Activated CD4-positive, alpha-beta T cell treated with anti-CD3 and anti-CD28 coated beads for 36 hours (primary cell): ENCODE data around the gene MCM9. TPM values are rescaled to one million over a fixed set of nuclear protein-coding genes. Genes with fewer than 3 reads are reported as not detected.

Experiments
- ATAC-seq: fragments of 200-7000 bp; cut with Tn5 transposase; one replicate; pipeline ENCODE4 v1.10.0; 2021; ENCODE audit warnings: mild to moderate bottlenecking, moderate library complexity
- CTCF ChIA-PET: fragments of 350-600 bp; sonication (Branson Sonifier 250); formaldehyde crosslinking; loops from one replicate; lab custom pipeline; 2021; ENCODE audit warnings: antibody characterized with exemption; lab: Charles Lee
- POLR2A ChIA-PET: fragments of 350-600 bp; sonication (Branson Sonifier 250); formaldehyde crosslinking; loops from one replicate; lab custom pipeline; 2021; ENCODE audit warnings: antibody characterized with exemption, inconsistent platforms; lab: Charles Lee
- DNase-seq: peaks from one replicate; pipeline ENCODE4 v3.0.0-alpha.2; 2020
- H3K27ac Mint-ChIP-seq: one replicate; pipeline ENCODE4 v1.8.0; 2021; ENCODE audit warnings: mixed read lengths
- H3K27me3 Mint-ChIP-seq: one replicate; pipeline ENCODE4 v1.8.0; 2021; ENCODE audit warnings: mixed read lengths
- H3K36me3 Mint-ChIP-seq: one replicate; pipeline ENCODE4 v1.8.0; 2021; ENCODE audit warnings: low read depth, mixed read lengths
- H3K4me1 Mint-ChIP-seq: one replicate; pipeline ENCODE4 v1.8.0; 2021; ENCODE audit warnings: mixed read lengths
- H3K4me3 Mint-ChIP-seq: one replicate; pipeline ENCODE4 v1.8.0; 2021; ENCODE audit warnings: mild to moderate bottlenecking, moderate library complexity, mixed read lengths
- H3K9me3 Mint-ChIP-seq: one replicate; pipeline ENCODE4 v1.8.0; 2021; ENCODE audit warnings: low read depth, mixed read lengths
- intact Hi-C, 2 experiments: fragments of 100-400 bp; cut with DNase I in 1 of 2; cut with micrococcal nuclease in 1 of 2; formaldehyde crosslinking; loops; one replicate each; pipeline versions ENCODE4 v1.14.2 to v1.15.1; 2022 to 2024; cut with DNase I, micrococcal nuclease
- total RNA-seq, 2 experiments: library from RNA; stranded (reverse); gene quantifications; one replicate each; pipeline ENCODE4 v1.2.3, GENCODE V29; 2021

Gene MCM9
- total RNA-seq, 2 experiments from 2014 or later, result 17.0 to 17.2 TPM

- Mint-ChIP-seq H3K9me3 (no peaks in the 10 kb centered on the region), H3K4me3 (no peak overlapping the region), H3K36me3 (peaks cover 55% of the 10 kb centered on the region), H3K4me1 (peaks cover 51% of the 10 kb centered on the region), H3K27ac (peak overlapping the region; percentile 75), H3K27me3 (no peaks in the 10 kb centered on the region)
- ATAC-seq (peak; percentile 45), DNase-seq (no peak)
- ChIA-PET CTCF (interaction anchor here (5.8 kb wide), 1 partner anchor 9 kb away, joined by 32 read pairs; no protein-coding TSS in a partner anchor), POLR2A (interaction anchor here (0.6 kb wide), 1 partner anchor 303 kb away, joined by 3 read pairs; no protein-coding TSS in a partner anchor)
- intact Hi-C loops, result no loop called here
Measured at GRCh38 chr6:118905851-118906250, 29.1 kb downstream of the MCM9 start.

- no peak overlapping the region for H3K4me3 Mint-ChIP-seq
- H3K4me1 Mint-ChIP-seq, result peaks cover 59% of the 10 kb centered on the region
- no peak overlapping the region for H3K27ac Mint-ChIP-seq
Measured at GRCh38 chr6:118905084-118905483, 29.9 kb downstream of the MCM9 start.

GRCh38 chr6:118903691-118904090, 31.3 kb downstream of the MCM9 start:
- no peak for ATAC-seq
- no peaks in the 10 kb centered on the region for H3K9me3 Mint-ChIP-seq
- H3K4me3 Mint-ChIP-seq, result no peak overlapping the region
- DNase-seq, result no peak
- H3K27ac Mint-ChIP-seq, result peak overlapping the region; percentile 42
- CTCF ChIA-PET, result interaction anchor here (0.6 to 1.4 kb wide), 4 partner anchors 10 to 194 kb away, joined by 3 to 5 read pairs (median 4); partner anchors contain the start of gene ASF1A
- H3K4me1 Mint-ChIP-seq, result peaks cover 72% of the 10 kb centered on the region
- intact Hi-C loops, result no loop called here
- POLR2A ChIA-PET, result no interaction called here
- H3K27me3 Mint-ChIP-seq, result no peaks in the 10 kb centered on the region
- H3K36me3 Mint-ChIP-seq, result peaks cover 56% of the 10 kb centered on the region

More at GRCh38 chr6:118905084-118905483, 29.9 kb downstream of the MCM9 start:
- DNase-seq (no peak), ATAC-seq (peak; percentile 30)
- intact Hi-C loops, result no loop called here
- no peaks in the 10 kb centered on the region for H3K27me3 Mint-ChIP-seq
- CTCF ChIA-PET, result interaction anchor here (1.2 to 5.8 kb wide), 3 partner anchors 8 to 104 kb away, joined by 4 to 32 read pairs (median 5); no protein-coding TSS in a partner anchor
- H3K36me3 Mint-ChIP-seq, result peaks cover 54% of the 10 kb centered on the region
- H3K9me3 Mint-ChIP-seq, result no peaks in the 10 kb centered on the region
- POLR2A ChIA-PET, result no interaction called here

GRCh38 chr6:118903138-118903537, 31.8 kb downstream of the MCM9 start:
- Mint-ChIP-seq H3K4me3 (no peak overlapping the region), H3K27ac (peak overlapping the region; percentile 42), H3K9me3 (no peaks in the 10 kb centered on the region), H3K4me1 (peaks cover 75% of the 10 kb centered on the region), H3K36me3 (peaks cover 58% of the 10 kb centered on the region), H3K27me3 (no peaks in the 10 kb centered on the region)
- ATAC-seq (no peak), DNase-seq (no peak)
- ChIA-PET POLR2A (no interaction called here), CTCF (interaction anchor here (0.6 to 1.6 kb wide), 3 partner anchors 9 to 194 kb away, joined by 3 to 4 read pairs (median 4); no protein-coding TSS in a partner anchor)
- intact Hi-C loops, result no loop called here

- CTCF ChIA-PET, result interaction anchor here (0.6 to 1.6 kb wide), 3 partner anchors 10 to 120 kb away, joined by 3 to 4 read pairs (median 4); no protein-coding TSS in a partner anchor
- no peak for ATAC-seq
- intact Hi-C loops, result no loop called here
- peaks cover 57% of the 10 kb centered on the region for H3K36me3 Mint-ChIP-seq
- POLR2A ChIA-PET, result no interaction called here
- H3K27ac Mint-ChIP-seq, result peak overlapping the region; percentile 35
- H3K9me3 Mint-ChIP-seq, result no peaks in the 10 kb centered on the region
- H3K27me3 Mint-ChIP-seq, result no peaks in the 10 kb centered on the region
- H3K4me1 Mint-ChIP-seq, result peaks cover 78% of the 10 kb centered on the region
- DNase-seq, result no peak
- no peak overlapping the region for H3K4me3 Mint-ChIP-seq
Measured at GRCh38 chr6:118902726-118903125, 32.2 kb downstream of the MCM9 start.

GRCh38 chr6:118899948-118900347, 35.0 kb downstream of the MCM9 start:
- no peak overlapping the region for H3K4me3 Mint-ChIP-seq
- H3K27me3 Mint-ChIP-seq, result no peaks in the 10 kb centered on the region
- ChIA-PET CTCF (interaction anchor here (1.6 kb wide), 1 partner anchor 210 kb away, joined by 6 read pairs; no protein-coding TSS in a partner anchor), POLR2A (interaction anchor here (0.6 kb wide), 1 partner anchor 20 kb away, joined by 6 read pairs; no protein-coding TSS in a partner anchor)
- peak overlapping the region; percentile 80 for H3K27ac Mint-ChIP-seq
- DNase-seq (peak; percentile 42), ATAC-seq (peak; percentile 57)
- intact Hi-C loops, result loop anchor here (10.0 kb wide), 3 partner anchors 335 to 615 kb away; partner anchors contain the start of gene MAN1A1 (in 1 of the 2)
- H3K4me1 Mint-ChIP-seq, result peaks cover 73% of the 10 kb centered on the region
- peaks cover 40% of the 10 kb centered on the region for H3K36me3 Mint-ChIP-seq
- H3K9me3 Mint-ChIP-seq, result no peaks in the 10 kb centered on the region

GRCh38 chr6:118897386-118897785, 37.6 kb downstream of the MCM9 start:
- ATAC-seq (no peak), DNase-seq (no peak)
- POLR2A ChIA-PET, result no interaction called here
- no peaks in the 10 kb centered on the region for H3K27me3 Mint-ChIP-seq
- CTCF ChIA-PET, result interaction anchor here (0.8 to 4.0 kb wide), 11 partner anchors 10 to 332 kb away, joined by 3 to 32 read pairs (median 4); no protein-coding TSS in a partner anchor
- H3K27ac Mint-ChIP-seq, result peak overlapping the region; percentile 73
- intact Hi-C loops, result loop anchor here (10.0 kb wide), 3 partner anchors 333 to 613 kb away; partner anchors contain the start of gene MAN1A1 (in 1 of the 2)
- no peaks in the 10 kb centered on the region for H3K9me3 Mint-ChIP-seq
- H3K4me3 Mint-ChIP-seq, result peak overlapping the region; percentile 7
- H3K4me1 Mint-ChIP-seq, result peaks cover 56% of the 10 kb centered on the region
- peaks cover 34% of the 10 kb centered on the region for H3K36me3 Mint-ChIP-seq

- intact Hi-C loops, result loop anchor here (10.0 kb wide), 3 partner anchors 332 to 612 kb away; partner anchors contain the start of gene MAN1A1 (in 1 of the 2)
- Mint-ChIP-seq H3K9me3 (no peaks in the 10 kb centered on the region), H3K4me3 (peak overlapping the region; percentile 84), H3K27ac (peak overlapping the region; percentile 88), H3K27me3 (no peaks in the 10 kb centered on the region), H3K36me3 (peaks cover 31% of the 10 kb centered on the region), H3K4me1 (peaks cover 58% of the 10 kb centered on the region)
- no peak for DNase-seq
- ChIA-PET POLR2A (interaction anchor here (0.6 to 1.3 kb wide), 4 partner anchors 24 to 199 kb away, joined by 3 to 13 read pairs (median 5); no protein-coding TSS in a partner anchor), CTCF (interaction anchor here (0.7 to 4.0 kb wide), 14 partner anchors 11 to 331 kb away, joined by 3 to 32 read pairs (median 4); partner anchors contain the start of gene MCM9)
- peak; percentile 28 for ATAC-seq
Measured at GRCh38 chr6:118896339-118897136, 38.4 kb downstream of the MCM9 start.

GRCh38 chr6:118895859-118896258, 39.1 kb downstream of the MCM9 start:
- CTCF ChIA-PET, result interaction anchor here (0.7 to 4.0 kb wide), 11 partner anchors 11 to 214 kb away, joined by 3 to 32 read pairs (median 5); partner anchors contain the start of gene MCM9
- intact Hi-C loops, result loop anchor here (2.0 to 10.0 kb wide), 4 partner anchors 181 to 611 kb away; partner anchors contain the start of gene MAN1A1 (in 1 of the 2)
- Mint-ChIP-seq H3K9me3 (no peaks in the 10 kb centered on the region), H3K27ac (peak overlapping the region; percentile 88), H3K36me3 (peaks cover 25% of the 10 kb centered on the region), H3K27me3 (no peaks in the 10 kb centered on the region), H3K4me3 (peak overlapping the region; percentile 84), H3K4me1 (peaks cover 58% of the 10 kb centered on the region)
- no peak for DNase-seq
- ATAC-seq, result no peak
- POLR2A ChIA-PET, result interaction anchor here (0.6 to 1.3 kb wide), 3 partner anchors 25 to 198 kb away, joined by 3 to 13 read pairs (median 7); no protein-coding TSS in a partner anchor

- DNase-seq (no peak), ATAC-seq (no peak)
- ChIA-PET POLR2A (interaction anchor here (1.0 kb wide), 1 partner anchor 186 kb away, joined by 6 read pairs; no protein-coding TSS in a partner anchor), CTCF (interaction anchor here (0.6 to 4.0 kb wide), 5 partner anchors 28 to 215 kb away, joined by 3 to 25 read pairs (median 6); no protein-coding TSS in a partner anchor)
- Mint-ChIP-seq H3K27ac (peak overlapping the region; percentile 87), H3K9me3 (no peaks in the 10 kb centered on the region), H3K27me3 (no peaks in the 10 kb centered on the region), H3K4me3 (peak overlapping the region; percentile 84), H3K4me1 (peaks cover 55% of the 10 kb centered on the region), H3K36me3 (peaks cover 23% of the 10 kb centered on the region)
- intact Hi-C loops, result loop anchor here (2.0 to 10.0 kb wide), 4 partner anchors 182 to 610 kb away; partner anchors contain the start of gene MAN1A1 (in 1 of the 2)
Measured at GRCh38 chr6:118895261-118895560, 39.7 kb downstream of the MCM9 start.
